ENCODE results near the gene MDFIC.

DNA sequence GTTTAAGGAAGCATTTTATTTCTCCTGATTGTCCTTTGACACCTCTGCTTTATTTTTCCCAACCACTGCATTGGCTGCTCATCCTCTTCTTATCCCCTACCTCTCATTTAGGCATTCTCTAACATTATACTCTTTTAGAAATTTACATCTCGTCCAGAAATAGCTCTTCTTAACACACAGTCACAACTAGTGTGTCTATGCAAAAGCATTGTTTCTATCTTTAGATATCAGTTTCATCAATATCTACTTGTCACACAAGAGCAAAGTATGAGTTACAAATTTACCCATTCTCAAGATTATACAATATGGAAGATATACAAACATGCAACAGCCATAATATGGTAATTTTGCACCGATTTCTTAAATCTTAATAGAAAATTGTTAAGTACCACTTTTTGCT is 35.7 kb upstream of the MDFIC start:
- TF ChIP-seq, protein P1, sequence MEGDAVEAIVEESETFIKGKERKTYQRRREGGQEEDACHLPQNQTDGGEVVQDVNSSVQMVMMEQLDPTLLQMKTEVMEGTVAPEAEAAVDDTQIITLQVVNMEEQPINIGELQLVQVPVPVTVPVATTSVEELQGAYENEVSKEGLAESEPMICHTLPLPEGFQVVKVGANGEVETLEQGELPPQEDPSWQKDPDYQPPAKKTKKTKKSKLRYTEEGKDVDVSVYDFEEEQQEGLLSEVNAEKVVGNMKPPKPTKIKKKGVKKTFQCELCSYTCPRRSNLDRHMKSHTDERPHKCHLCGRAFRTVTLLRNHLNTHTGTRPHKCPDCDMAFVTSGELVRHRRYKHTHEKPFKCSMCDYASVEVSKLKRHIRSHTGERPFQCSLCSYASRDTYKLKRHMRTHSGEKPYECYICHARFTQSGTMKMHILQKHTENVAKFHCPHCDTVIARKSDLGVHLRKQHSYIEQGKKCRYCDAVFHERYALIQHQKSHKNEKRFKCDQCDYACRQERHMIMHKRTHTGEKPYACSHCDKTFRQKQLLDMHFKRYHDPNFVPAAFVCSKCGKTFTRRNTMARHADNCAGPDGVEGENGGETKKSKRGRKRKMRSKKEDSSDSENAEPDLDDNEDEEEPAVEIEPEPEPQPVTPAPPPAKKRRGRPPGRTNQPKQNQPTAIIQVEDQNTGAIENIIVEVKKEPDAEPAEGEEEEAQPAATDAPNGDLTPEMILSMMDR (IDR thresholded peaks at IDR 0.05): no peak
- no peak for TF ChIP-seq POLR2AphosphoS5 (IDR thresholded peaks at IDR 0.05; ENCODE audit: low read depth, low read length)
- TF ChIP-seq TCF7L2 (IDR thresholded peaks at IDR 0.05; ENCODE audit: low read depth, low read length): no peak
- TF ChIP-seq SIN3A (IDR thresholded peaks at IDR 0.05; ENCODE audit: borderline replicate concordance, insufficient read depth, low read depth, low read length): no peak
- TF ChIP-seq, protein P2, sequence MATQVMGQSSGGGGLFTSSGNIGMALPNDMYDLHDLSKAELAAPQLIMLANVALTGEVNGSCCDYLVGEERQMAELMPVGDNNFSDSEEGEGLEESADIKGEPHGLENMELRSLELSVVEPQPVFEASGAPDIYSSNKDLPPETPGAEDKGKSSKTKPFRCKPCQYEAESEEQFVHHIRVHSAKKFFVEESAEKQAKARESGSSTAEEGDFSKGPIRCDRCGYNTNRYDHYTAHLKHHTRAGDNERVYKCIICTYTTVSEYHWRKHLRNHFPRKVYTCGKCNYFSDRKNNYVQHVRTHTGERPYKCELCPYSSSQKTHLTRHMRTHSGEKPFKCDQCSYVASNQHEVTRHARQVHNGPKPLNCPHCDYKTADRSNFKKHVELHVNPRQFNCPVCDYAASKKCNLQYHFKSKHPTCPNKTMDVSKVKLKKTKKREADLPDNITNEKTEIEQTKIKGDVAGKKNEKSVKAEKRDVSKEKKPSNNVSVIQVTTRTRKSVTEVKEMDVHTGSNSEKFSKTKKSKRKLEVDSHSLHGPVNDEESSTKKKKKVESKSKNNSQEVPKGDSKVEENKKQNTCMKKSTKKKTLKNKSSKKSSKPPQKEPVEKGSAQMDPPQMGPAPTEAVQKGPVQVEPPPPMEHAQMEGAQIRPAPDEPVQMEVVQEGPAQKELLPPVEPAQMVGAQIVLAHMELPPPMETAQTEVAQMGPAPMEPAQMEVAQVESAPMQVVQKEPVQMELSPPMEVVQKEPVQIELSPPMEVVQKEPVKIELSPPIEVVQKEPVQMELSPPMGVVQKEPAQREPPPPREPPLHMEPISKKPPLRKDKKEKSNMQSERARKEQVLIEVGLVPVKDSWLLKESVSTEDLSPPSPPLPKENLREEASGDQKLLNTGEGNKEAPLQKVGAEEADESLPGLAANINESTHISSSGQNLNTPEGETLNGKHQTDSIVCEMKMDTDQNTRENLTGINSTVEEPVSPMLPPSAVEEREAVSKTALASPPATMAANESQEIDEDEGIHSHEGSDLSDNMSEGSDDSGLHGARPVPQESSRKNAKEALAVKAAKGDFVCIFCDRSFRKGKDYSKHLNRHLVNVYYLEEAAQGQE (IDR thresholded peaks at IDR 0.05; ENCODE audit: insufficient read depth in 1 of 2, low read depth in 2 of 2, low read length in 1 of 2): no peak
